ENCODE results near the gene TMEM170B. TPM values are rescaled to one million over a fixed set of nuclear protein-coding genes. Genes with fewer than 3 reads are reported as not detected.

Gene TMEM170B
- total RNA-seq, 4 donors from 2014 or later, result 7.0 to 11.9 (median 8.8) TPM

GRCh38 chr6:11528996-11529395 is 8.6 kb upstream of the TMEM170B start:
- DNase-seq (ENCODE audit: low spot score) (no peak), ATAC-seq (ENCODE audit: low FRiP score) (no peak)
- no peak for TF ChIP-seq CTCF (IDR thresholded peaks at IDR 0.05)

- TF ChIP-seq CTCF (IDR thresholded peaks at IDR 0.05), result no peak
- ATAC-seq (ENCODE audit: low FRiP score), result peak; percentile 34
- DNase-seq (ENCODE audit: low spot score), result no peak
Measured at GRCh38 chr6:11532097-11532496, 5.5 kb upstream of the TMEM170B start.

GRCh38 chr6:11534561-11534960 is 3.0 kb upstream of the TMEM170B start:
- no peak for TF ChIP-seq CTCF (IDR thresholded peaks at IDR 0.05)
- ATAC-seq (ENCODE audit: low FRiP score) (no peak), DNase-seq (ENCODE audit: low spot score) (no peak)

DNA sequence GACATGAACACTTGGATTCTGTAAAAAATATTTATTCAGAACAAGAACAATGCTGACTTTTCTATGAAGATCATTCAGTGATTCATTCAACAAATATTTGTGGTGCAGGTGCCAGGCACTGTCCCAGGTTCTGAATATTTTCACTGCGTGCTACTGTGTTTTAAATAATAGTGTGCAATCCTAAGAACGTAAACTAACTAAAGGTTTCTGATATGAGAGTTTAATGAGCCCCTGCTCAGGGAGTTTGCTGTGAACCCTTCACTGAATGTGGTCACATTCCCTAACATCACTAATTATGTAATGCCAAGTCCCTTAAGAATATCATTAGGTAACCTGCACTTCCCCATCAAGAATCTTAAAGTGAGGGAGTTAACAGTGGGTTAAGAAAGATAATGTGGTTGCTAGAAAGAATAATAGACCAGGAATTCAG is 1.7 kb upstream of the TMEM170B start:
- no peak for ATAC-seq (ENCODE audit: low FRiP score)
- DNase-seq (ENCODE audit: low spot score), result no peak
- TF ChIP-seq CTCF (IDR thresholded peaks at IDR 0.05), result no peak

DNA sequence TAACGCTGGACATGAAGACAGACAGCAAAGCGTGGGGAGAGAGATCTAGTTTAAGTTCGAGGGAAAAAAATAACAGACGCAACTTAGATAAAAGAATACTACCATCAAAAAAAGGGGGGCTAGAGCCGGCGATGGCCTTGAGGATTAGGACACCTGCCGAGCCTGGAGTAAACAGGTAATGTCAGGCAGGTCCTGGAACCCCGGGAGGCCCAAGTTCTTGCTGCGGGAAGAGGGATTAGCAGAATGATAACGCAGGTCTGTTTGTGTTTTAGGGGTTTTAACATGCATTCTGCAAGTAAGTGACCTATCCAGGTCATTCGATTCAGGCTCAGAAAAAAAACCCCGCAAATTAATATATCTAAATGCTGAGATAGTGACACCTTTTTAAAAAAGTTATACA is 754 bp upstream of the TMEM170B start:
- ATAC-seq (ENCODE audit: low FRiP score) (no peak), DNase-seq (ENCODE audit: low spot score) (no peak)
- TF ChIP-seq CTCF (IDR thresholded peaks at IDR 0.05), result no peak

- ATAC-seq (ENCODE audit: low FRiP score), result no peak
- no peak for TF ChIP-seq CTCF (IDR thresholded peaks at IDR 0.05)
- DNase-seq (ENCODE audit: low spot score), result no peak
Measured at GRCh38 chr6:11538052-11538818, 686 bp downstream of the TMEM170B start.

DNA sequence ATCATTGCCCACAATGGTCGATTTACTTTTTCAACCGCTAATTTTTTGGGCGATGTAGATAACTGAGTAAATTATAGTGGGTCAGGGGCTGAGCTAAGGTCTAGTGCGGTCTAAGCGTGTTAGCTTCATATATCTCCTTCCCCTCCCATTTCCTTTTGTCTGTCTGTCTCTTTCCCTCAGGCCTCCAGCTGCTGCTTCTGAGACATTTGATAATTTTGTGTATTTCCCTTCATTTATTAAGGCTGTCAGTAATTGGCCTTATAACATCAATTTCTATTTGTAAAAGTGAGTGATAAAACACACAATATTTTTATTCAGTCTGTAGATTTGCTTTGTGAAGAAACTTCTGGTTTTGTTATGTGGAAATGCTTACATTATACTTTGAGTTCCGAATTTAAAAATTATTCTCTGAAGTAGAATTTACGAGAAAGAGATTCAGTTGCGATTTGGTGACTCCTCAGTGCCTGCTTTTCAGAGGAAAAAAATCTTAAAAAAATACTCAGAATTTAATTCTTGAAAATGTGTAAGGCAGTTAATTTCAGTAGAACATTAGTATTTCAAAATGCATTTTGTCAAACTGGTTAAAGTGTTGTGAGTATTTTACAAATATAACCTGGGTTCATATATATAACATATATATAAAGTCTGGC is 1.4 kb downstream of the TMEM170B start:
- ATAC-seq (ENCODE audit: low FRiP score), result no peak
- no peak for TF ChIP-seq CTCF (IDR thresholded peaks at IDR 0.05)
- no peak for DNase-seq (ENCODE audit: low spot score)
